Gastroesophageal sphincter (tissue), 3 donors: Measurements from ENCODE around the gene CCNG2.

Experiments
- CTCF ChIP-seq, 4 experiments: fragments of 200-600 bp in 2 of 4; fragments of 450-650 bp in 2 of 4; sonication (generic) in 1 of 4; IDR thresholded peaks; one replicate each; pipeline ENCODE4 v1.5.1; 2017 to 2019; ENCODE audit warnings: antibody characterized with exemption in 4 of 4, mild to moderate bottlenecking in 2 of 4, moderate library complexity in 2 of 4
- POLR2A ChIP-seq, 2 donors: fragments of 450-650 bp; IDR thresholded peaks; one replicate each; pipeline ENCODE4 v1.6.1; 2017; ENCODE audit warnings: antibody characterized with exemption in 2 of 2, mild to moderate bottlenecking in 2 of 2, moderate library complexity in 1 of 2

- TF ChIP-seq CTCF (IDR thresholded peaks at IDR 0.05) (no peak), POLR2A (IDR thresholded peaks at IDR 0.05) (no peak)
Measured at GRCh38 chr4:77169481-77169880, 12.5 kb downstream of the CCNG2 start.
